OCI-LY3 (cell line): ENCODE measurements around the gene MAP1B.

Source experiments
- H2AFZ ChIP-seq: fragments of 200-600, 300-600 bp; shearing (Covaris generic); 2 replicates; pipeline ENCODE4 v1.6.0; 2014; ENCODE audit warnings: antibody characterized with exemption, low read depth, low read length
- H3K27ac ChIP-seq: fragments of 200-600, 300-600 bp; sonication (generic); 2 replicates; pipeline ENCODE4 v1.5.1; 2014; ENCODE audit warnings: mild to moderate bottlenecking, low read length, moderate library complexity, mixed read lengths
- H3K27me3 ChIP-seq: fragments of 200-600, 300-600 bp; sonication (generic); 2 replicates; pipeline ENCODE4 v1.6.1; 2014; ENCODE audit warnings: low read depth, low read length, mixed read lengths
- H3K36me3 ChIP-seq: fragments of 200-600, 300-600 bp; sonication (generic); replicated peaks from 2 replicates; pipeline ENCODE3; 2014; ENCODE audit warnings: low read depth, low read length, mixed read lengths
- H3K4me1 ChIP-seq: fragments of 300-600, 200-600 bp; sonication (generic); 2 replicates; pipeline ENCODE4 v1.6.1; 2014; ENCODE audit warnings: low read length, mixed read lengths
- H3K4me2 ChIP-seq: fragments of 200-600, 300-600 bp; sonication (generic); 2 replicates; pipeline ENCODE4 v1.6.1; 2014; ENCODE audit warnings: low read length, mixed read lengths
- H3K4me3 ChIP-seq: fragments of 300-600, 200-600 bp; sonication (generic); 2 replicates; pipeline ENCODE4 v1.5.1; 2014; ENCODE audit warnings: antibody characterized with exemption, mild to moderate bottlenecking, low read length, moderate library complexity
- H3K79me2 ChIP-seq: fragments of 300-600, 200-600 bp; shearing (Covaris generic); 2 replicates; pipeline ENCODE4 v1.6.1; 2014; ENCODE audit warnings: mild to moderate bottlenecking, low read length, mixed read lengths
- H3K9ac ChIP-seq: fragments of 300-600, 200-600 bp; shearing (Covaris generic); 2 replicates; pipeline ENCODE4 v1.6.0; 2014; ENCODE audit warnings: mild to moderate bottlenecking, low read length, moderate library complexity
- H3K9me3 ChIP-seq: fragments of 200-600, 300-600 bp; shearing (Covaris generic); 2 replicates; pipeline ENCODE4 v1.6.1; 2014; ENCODE audit warnings: low read length, mixed read lengths; ENCODE audit not compliant: insufficient read depth
- H4K20me1 ChIP-seq: fragments of 200-600, 300-600 bp; sonication (generic); 2 replicates; pipeline ENCODE4 v1.6.1; 2016; ENCODE audit warnings: low read length, mixed read lengths; ENCODE audit not compliant: insufficient read depth
- EZH2phosphoT487 ChIP-seq: fragments of 200-600 bp; shearing (Covaris generic); IDR thresholded peaks from 2 replicates; pipeline ENCODE4 v1.6.1; 2018; ENCODE audit warnings: antibody characterized with exemption, mixed run types, low read depth
- TF ChIP-seq, protein P1 (sequence below): fragments of 200-600, 300-600 bp; sonication (generic); IDR thresholded peaks from 2 replicates; pipeline ENCODE4 v1.5.1; 2014; ENCODE audit warnings: antibody characterized with exemption, low read length, low read depth

Gene MAP1B

DNA sequence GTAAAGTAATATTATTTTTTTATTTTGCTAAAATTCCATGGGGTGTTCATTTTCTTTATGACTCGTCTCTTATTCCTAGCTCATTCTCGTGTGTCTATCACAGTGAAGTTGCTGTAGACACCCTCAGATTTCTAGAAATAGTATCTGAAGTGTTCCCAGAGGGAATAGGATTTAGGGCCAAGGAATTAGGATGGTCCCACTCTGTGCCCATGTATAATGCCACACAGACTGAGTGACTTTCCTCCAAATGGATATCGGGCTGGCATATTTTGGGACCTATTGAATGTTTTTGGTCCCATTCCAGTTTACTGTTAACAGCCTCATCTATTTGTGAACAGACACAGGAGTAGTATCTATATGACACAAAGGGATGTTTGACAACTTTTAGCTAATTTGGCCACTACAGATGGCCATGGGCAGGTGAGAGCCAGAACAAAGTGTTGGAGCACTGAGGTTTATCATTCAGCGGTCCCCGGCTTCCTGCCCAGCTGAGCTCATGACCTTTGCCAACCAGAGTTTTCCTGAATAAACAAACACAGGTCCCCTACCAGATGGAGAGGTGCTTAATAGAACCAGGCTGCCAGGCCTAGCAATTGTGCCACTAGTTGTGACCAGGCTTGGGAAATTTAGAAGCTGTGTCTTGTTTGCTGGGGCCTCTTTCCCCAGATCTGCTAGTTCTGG is 46.9 kb downstream of the MAP1B start:
- Histone ChIP-seq H3K4me3 (no peak overlapping the region), H3K79me2 (no peaks in the 10 kb centered on the region), H3K27me3 (no peaks in the 10 kb centered on the region), H3K9ac (no peak overlapping the region), H4K20me1 (no peaks in the 10 kb centered on the region), H2AFZ (no peak overlapping the region), H3K9me3 (no peaks in the 10 kb centered on the region), H3K4me1 (peaks cover 4% of the 10 kb centered on the region; the same call in 1 of the 2 replicates), H3K36me3 (no peaks in the 10 kb centered on the region), H3K27ac (no peak overlapping the region), H3K4me2 (no peak overlapping the region)
- TF ChIP-seq EZH2phosphoT487 = no peak
- TF ChIP-seq, protein P1, sequence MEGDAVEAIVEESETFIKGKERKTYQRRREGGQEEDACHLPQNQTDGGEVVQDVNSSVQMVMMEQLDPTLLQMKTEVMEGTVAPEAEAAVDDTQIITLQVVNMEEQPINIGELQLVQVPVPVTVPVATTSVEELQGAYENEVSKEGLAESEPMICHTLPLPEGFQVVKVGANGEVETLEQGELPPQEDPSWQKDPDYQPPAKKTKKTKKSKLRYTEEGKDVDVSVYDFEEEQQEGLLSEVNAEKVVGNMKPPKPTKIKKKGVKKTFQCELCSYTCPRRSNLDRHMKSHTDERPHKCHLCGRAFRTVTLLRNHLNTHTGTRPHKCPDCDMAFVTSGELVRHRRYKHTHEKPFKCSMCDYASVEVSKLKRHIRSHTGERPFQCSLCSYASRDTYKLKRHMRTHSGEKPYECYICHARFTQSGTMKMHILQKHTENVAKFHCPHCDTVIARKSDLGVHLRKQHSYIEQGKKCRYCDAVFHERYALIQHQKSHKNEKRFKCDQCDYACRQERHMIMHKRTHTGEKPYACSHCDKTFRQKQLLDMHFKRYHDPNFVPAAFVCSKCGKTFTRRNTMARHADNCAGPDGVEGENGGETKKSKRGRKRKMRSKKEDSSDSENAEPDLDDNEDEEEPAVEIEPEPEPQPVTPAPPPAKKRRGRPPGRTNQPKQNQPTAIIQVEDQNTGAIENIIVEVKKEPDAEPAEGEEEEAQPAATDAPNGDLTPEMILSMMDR = no peak

DNA sequence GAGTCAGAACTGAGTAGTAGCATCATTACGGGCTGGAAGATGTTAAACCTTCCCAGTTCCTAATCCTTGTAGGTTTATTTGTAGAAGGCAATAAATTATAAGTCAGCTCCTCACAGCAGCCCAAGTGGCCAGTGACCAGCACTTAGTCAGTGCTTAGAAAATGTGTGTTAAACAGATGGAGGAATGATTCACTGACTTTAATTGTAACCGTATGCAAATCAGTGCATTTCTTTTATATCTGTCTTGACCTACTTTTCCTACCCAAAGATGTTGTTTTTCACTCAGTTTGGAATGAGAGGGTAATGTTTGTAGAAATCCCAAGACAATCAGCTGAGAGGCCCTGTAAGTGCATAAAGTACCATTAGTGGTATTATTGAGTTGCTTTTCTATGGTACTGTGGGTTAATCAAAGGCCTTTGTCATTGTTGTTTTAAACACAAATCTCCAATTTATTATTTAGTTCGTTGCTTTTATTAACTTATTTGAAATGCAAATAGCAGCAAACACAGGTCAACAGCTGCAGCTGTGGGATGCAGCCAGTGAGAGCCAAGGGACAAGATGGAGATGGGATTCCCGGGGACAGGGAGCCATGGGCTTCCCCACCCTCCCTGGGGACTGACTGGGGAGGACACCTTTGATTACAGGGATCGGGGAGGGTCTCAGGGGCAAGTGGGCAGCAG is 49.8 kb downstream of the MAP1B start:
- no peak overlapping the region for H3K9ac ChIP-seq
- H3K4me3 ChIP-seq = no peak overlapping the region
- H3K4me2 ChIP-seq = no peak overlapping the region
- H3K36me3 ChIP-seq = no peaks in the 10 kb centered on the region
- H3K4me1 ChIP-seq = no peaks in the 10 kb centered on the region
- no peaks in the 10 kb centered on the region for H4K20me1 ChIP-seq
- no peaks in the 10 kb centered on the region for H3K27me3 ChIP-seq
- no peak for TF ChIP-seq EZH2phosphoT487
- TF ChIP-seq, protein P1 = no peak
- no peak overlapping the region for H2AFZ ChIP-seq
- no peak overlapping the region for H3K27ac ChIP-seq
- H3K9me3 ChIP-seq = no peaks in the 10 kb centered on the region
- H3K79me2 ChIP-seq = no peaks in the 10 kb centered on the region

DNA sequence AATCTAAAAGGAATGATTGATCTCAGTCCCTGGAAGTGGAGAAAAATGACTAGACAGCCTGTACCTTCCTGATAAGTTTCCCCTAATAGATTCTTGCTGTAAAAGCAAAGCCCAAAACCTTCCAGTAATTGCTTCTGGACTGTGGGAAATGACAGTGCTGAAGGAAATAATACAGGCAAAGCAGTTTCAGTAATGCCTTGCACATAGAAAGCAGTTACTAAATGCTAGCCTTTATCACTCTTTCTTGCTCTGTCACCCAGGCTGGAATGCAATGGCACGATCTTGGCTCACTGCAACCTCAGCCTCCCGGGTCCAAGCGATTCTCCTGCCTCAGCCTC is 50.3 kb downstream of the MAP1B start:
- Histone ChIP-seq H3K4me1 (peaks cover under 1% of the 10 kb centered on the region; the same call in 1 of the 2 replicates), H3K9me3 (no peaks in the 10 kb centered on the region), H4K20me1 (no peaks in the 10 kb centered on the region), H3K9ac (no peak overlapping the region), H3K4me3 (no peak overlapping the region), H3K79me2 (no peaks in the 10 kb centered on the region), H3K27ac (no peak overlapping the region), H2AFZ (no peak overlapping the region), H3K4me2 (no peak overlapping the region), H3K27me3 (no peaks in the 10 kb centered on the region), H3K36me3 (no peaks in the 10 kb centered on the region)
- TF ChIP-seq EZH2phosphoT487 = no peak
- TF ChIP-seq, protein P1 = no peak

- Histone ChIP-seq H3K27ac (no peak overlapping the region), H3K9me3 (no peaks in the 10 kb centered on the region), H3K36me3 (no peaks in the 10 kb centered on the region), H4K20me1 (no peaks in the 10 kb centered on the region), H3K27me3 (0 out of 2 replicates have a peak, but pooled peaks cover 4% of the 10 kb centered on the region), H3K4me2 (no peak overlapping the region), H3K4me3 (no peak overlapping the region), H3K79me2 (no peaks in the 10 kb centered on the region), H3K9ac (no peak overlapping the region), H3K4me1 (peaks cover 2% of the 10 kb centered on the region; the same call in 1 of the 2 replicates), H2AFZ (no peak overlapping the region)
- TF ChIP-seq, protein P1 = no peak
- no peak for TF ChIP-seq EZH2phosphoT487
Measured at GRCh38 chr5:72159501-72159911, 52.2 kb downstream of the MAP1B start.
